ENCODE data around the gene DDX55.
"Not testable (repeated sequence)": the region's sequence is repeated elsewhere in the genome, so short reads cannot be mapped to it uniquely, and the experiment has no call there.

Gene DDX55, protein sequence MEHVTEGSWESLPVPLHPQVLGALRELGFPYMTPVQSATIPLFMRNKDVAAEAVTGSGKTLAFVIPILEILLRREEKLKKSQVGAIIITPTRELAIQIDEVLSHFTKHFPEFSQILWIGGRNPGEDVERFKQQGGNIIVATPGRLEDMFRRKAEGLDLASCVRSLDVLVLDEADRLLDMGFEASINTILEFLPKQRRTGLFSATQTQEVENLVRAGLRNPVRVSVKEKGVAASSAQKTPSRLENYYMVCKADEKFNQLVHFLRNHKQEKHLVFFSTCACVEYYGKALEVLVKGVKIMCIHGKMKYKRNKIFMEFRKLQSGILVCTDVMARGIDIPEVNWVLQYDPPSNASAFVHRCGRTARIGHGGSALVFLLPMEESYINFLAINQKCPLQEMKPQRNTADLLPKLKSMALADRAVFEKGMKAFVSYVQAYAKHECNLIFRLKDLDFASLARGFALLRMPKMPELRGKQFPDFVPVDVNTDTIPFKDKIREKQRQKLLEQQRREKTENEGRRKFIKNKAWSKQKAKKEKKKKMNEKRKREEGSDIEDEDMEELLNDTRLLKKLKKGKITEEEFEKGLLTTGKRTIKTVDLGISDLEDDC

DNA sequence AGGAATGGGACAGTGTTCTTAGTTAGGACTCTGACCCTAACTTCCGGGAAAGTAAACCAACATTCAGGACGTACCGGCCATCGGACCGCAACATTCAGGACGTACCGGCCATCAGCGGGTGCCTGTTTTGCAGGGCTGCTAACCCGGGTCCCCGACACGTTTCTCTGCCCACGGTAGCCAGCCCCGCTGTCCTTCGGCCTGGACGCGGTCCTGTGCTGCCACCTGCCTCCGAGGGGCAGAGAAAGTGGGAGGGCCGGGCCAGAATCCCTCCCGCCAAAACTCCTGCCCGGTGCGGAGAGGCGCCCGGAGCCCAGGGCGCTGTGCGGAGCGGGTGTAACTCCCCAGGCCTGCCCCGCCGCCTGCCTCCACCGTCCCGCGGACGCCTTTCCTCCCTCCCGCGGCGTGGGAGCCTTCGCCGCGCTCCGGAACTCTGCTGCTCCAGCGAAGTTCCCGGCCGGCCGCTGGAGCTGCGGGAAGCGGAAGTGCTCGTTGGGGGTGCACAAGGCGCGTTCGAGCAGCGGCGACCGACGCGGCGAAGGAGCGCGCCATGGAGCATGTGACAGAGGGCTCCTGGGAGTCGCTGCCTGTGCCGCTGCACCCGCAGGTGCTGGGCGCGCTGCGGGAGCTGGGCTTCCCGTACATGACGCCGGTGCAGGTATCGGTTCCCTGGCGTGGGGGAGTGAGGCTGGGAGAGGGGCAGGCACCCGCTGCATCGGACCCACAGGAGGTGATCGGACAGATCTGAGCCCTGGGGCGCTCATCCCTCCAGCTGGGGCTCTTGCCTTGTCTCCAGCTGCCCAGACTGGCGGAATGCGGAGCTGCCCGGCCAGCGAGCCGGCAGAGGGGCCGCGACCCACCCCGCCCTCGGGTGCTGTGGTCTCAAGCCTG, at the start of gene DDX55:
TSS of gene DDX55 (plus strand) at position 498 of the 888 bp plus-strand sequence. CDS start at position 548, 50 bp downstream.
- peak; percentile 40 for DNase-seq (ENCODE audit: low spot score)

- DNase-seq (ENCODE audit: low spot score) = not testable (repeated sequence)
These were observed 47.8 kb upstream of the DDX55 start for GRCh38 chr12:123554136-123554535.

DNA sequence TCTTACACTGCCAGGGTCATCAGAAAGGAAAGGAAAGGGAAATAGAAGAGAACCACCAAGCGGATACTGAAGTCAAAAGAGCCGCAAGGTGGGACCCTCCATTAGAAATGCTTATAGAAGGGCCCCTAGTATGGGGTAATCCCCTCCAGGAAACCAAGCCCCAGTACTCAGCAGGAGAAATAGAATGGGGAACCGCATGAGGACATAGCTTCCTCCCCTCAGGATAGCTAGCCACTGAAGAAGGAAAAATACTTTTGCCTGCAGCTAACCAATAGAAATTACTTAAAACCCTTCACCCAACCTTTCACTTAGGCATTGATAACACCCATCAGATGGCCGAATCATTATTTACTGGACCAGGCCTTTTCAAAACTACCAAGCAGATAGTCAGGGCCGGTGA, 47.1 kb upstream of the DDX55 start:
- DNase-seq (ENCODE audit: low spot score) = not testable (repeated sequence)

DNA sequence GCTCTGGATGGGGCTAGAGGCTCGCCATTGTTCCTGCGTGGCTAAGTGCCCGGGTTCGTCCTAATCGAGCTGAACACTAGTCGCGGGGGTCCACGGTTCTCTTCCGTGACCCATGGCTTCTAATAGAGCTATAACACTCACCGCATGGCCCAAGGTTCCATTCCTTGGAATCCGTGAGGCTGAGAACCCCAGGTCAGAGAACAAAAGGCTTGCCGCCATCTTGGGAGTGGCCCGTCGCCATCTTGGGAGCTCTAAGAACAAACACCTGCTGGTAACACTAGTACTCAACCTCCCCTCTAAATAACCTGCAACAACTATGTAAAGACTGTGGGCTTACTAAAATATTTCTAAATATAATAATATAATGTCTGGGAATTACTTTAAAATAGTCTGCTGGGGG, 43.4 kb upstream of the DDX55 start:
- not testable (repeated sequence) for DNase-seq (ENCODE audit: low spot score)

DNA sequence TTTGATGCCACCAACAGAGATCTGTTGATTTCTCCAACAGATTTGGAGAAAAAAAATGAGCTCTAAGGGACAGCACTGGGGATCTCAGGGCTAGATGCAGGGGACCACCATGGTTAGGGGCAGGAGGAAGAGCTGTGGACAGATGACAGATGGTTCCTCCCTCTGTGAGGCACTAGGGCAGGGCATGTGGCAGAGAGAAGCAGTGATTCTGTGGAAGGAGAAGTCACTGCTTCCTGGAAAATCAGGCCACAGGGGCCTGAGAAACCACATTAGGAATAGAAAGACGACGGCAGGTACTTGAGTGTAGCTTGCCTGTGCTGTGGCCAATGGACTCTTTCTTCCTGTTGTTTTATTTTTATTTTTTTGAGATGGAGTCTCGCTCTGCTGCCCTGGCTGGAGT, 42.4 kb upstream of the DDX55 start:
- no peak for DNase-seq (ENCODE audit: low spot score)

GRCh38 chr12:123571343-123571813, 30.5 kb upstream of the DDX55 start:
- DNase-seq (ENCODE audit: low spot score) = no peak

DNA sequence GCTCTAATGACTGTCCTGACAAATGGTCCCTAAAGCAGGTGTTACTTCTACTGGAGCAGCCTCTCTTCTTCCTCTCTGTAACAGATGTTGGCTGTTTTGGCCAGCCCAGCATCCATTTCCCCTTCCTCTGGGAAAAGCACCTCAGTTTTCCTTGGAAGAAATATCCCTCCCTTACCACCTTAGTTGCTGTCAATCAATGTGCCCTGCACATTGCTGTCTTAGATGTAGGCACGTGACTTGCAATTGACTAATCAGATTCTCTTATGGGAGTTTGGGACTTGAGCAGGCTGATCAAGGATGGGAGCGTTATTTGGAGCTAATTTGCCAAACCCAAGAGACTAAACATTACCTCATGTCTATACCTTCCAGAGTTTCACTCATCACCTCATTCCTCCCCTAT, 29.5 kb upstream of the DDX55 start:
- no peak for DNase-seq (ENCODE audit: low spot score)

DNA sequence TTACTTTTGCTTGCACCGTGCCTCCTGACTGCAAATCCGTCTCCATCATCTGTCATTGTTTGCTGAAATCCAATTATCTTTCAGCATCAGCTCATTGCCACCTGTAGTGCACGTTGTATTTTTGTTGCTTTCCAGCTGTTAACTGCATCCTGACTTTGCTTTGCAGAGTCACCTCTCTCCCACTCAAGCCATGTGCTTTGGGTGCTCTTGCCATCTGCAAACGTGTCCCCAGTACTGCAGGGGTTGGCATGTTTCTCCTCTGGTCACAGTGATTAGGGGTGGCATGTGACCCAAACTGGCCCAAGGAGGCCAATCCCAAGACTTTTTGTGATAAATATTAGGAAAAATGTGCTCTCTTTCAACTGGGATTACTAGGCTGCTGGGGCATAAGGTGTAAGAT, 28.0 kb upstream of the DDX55 start:
- DNase-seq (ENCODE audit: low spot score) = no peak

DNA sequence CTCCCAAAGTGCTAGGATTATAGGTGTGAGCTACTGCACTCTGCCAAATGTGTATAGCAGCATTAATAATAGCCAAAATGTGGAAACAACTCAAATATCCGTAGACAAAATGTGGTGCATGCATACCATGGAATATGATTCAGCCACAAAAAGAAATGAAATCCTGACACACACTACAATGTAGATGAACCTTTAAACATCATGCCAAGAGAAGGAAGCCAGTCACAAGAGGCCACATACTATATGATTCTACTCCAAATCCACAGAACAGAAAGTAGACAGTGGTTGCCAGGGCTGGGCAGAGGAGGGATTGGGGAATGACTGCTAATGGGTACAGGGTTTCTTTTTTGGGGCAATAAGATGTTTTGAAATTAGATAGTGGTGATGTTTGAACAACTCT, 25.3 kb upstream of the DDX55 start:
- DNase-seq (ENCODE audit: low spot score) = no peak

GRCh38 chr12:123578243-123578642, 23.7 kb upstream of the DDX55 start:
- no peak for DNase-seq (ENCODE audit: low spot score)

- not testable (repeated sequence) for DNase-seq (ENCODE audit: low spot score)
These were observed 23.1 kb upstream of the DDX55 start for GRCh38 chr12:123578829-123579228.

DNA sequence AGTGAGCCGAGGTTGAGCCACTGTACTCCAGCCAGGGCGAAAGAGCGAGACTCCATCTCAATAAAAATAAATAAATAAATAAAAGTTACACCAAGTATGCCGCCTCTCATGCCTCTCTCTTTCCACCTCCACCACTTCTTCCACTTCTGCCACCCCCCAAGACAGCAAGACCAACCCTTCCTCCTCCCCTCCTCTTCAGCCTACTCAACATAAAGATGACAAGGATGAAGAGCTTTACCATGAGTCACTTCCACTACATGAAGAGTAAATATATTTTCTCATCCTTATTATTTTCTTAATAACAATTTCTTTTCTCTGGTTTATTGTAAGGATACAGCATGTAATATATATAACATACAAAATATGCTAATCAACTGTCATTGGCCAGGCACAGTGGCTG, 21.1 kb upstream of the DDX55 start:
- no peak for DNase-seq (ENCODE audit: low spot score)

DNA sequence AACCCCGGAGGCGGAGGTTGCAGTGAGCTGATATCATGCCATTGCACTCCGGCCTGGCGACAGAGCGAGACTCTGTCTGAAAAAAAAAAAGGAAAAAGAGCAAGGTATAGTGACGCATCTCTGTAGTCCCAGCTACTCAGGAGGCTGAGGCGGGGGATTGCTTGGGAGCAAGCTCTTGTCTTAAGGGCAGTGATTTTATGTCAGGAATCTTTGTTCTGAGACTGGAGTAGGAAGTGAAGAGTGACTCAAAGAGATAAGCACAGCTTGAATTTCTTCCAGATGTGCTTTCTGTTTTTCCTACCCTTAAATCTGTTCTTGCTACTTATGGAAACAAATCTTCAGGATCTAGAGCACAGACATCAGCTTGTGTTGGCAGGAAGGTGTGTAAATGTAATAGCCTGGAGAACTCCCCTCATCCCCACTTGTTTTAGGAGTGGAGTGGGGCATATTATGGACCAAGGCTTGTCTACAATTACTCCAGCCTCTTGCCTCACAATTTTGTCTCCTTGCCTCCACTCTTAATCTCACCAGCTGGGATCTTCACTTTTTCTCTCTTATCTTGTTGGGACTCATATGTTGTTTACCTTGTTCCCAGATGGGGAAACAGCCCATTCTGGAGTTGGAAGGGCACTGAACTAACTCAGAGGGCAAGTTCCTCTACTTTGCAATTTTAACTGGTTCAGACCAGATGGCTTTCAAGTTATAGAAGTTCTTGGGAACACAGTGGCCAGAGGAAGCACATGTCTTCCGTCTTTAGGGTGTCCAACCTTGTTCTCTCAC, 10.0 kb upstream of the DDX55 start:
- DNase-seq (ENCODE audit: low spot score) = no peak

- DNase-seq (ENCODE audit: low spot score) = no peak
These were observed 6.2 kb upstream of the DDX55 start for GRCh38 chr12:123595729-123596128.

- no peak for DNase-seq (ENCODE audit: low spot score)
These were observed 4.8 kb upstream of the DDX55 start for GRCh38 chr12:123597100-123597499.

- no peak for DNase-seq (ENCODE audit: low spot score)
These were observed 3.4 kb upstream of the DDX55 start for GRCh38 chr12:123598522-123598921.

GRCh38 chr12:123599310-123599709, 2.6 kb upstream of the DDX55 start:
- no peak for DNase-seq (ENCODE audit: low spot score)

- no peak for DNase-seq (ENCODE audit: low spot score)
These were observed 2.2 kb upstream of the DDX55 start for GRCh38 chr12:123599721-123600120.

DNA sequence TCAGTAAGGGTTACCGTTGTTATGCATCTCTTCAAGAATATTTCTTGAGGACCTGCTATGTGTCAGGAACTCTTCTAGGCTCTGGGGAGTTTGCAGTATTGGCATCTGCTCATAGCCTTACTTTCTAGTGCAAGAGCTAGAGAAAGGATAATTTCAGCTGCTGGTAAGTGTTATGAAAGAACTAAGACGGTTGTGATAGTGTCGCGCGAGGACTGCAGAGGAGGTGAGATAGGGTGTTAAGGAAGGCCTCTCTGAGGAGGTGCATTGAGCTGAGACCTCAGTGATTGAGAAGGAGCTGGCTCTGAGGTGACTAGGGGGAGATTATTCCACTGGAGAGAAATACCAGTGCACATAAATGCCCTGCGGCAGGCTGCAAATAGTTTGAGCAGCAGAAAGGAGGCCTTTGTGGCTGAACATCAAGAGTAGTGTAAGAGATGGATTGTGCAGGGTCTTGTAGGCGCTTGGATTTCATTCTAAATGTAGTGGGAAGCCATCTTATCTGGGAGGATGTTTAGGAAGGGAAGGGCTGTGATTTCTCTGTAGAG, 824 bp downstream of the DDX55 start:
- no peak for DNase-seq (ENCODE audit: low spot score)

DNA sequence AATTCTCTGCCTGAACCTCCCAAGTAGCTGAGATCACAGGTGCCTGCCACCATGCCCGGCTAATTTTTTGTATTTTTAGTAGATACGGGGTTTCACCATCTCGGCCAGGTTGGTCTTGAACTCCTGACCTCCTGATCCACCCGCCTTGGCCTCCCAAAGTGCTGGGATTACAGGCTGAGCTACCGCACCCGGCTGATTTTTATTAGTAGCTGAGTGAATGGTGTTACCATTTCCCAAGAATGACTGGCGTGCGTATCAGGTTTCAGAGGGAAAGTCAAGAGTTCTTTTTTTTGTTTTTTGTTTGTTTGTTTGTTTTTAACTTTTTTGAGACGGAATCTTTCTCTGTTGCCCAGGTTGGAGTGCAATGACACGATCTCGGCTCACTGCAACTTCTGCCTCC, 1.6 kb downstream of the DDX55 start:
- not testable (repeated sequence) for DNase-seq (ENCODE audit: low spot score)

- no peak for DNase-seq (ENCODE audit: low spot score)
These were observed 5.9 kb downstream of the DDX55 start for GRCh38 chr12:123607756-123608155.
